Vagina (tissue), 2 donors: Measurements from ENCODE around the gene CDO1. TPM values are rescaled to one million over a fixed set of nuclear protein-coding genes. Genes with fewer than 3 reads are reported as not detected.

Source experiments
- DNase-seq, 2 donors: peaks; one replicate each; pipeline ENCODE4 v3.0.0-alpha.2; 2017; ENCODE audit errors: extremely low spot score in 2 of 2
- H3K27ac ChIP-seq: fragments of 200-600 bp; sonication (generic); one replicate; pipeline ENCODE4 v1.5.1; 2019
- H3K27me3 ChIP-seq: fragments of 200-600 bp; sonication (generic); one replicate; pipeline ENCODE4 v1.5.1; 2019
- H3K36me3 ChIP-seq, 2 donors: fragments of 200-600 bp; sonication (generic); one replicate each; pipeline ENCODE4 v1.5.1; 2017 to 2019
- H3K4me1 ChIP-seq: fragments of 200-600 bp; sonication (generic); one replicate; pipeline ENCODE4 v1.5.1; 2019
- H3K4me3 ChIP-seq, 2 donors: fragments of 200-600 bp; sonication (generic); 1 replicate in 1 of 2; 2 replicates in 1 of 2; pipeline ENCODE4 v1.5.1; 2016 to 2019
- H3K9me3 ChIP-seq: fragments of 200-600 bp; sonication (generic); one replicate; pipeline ENCODE4 v1.5.1; 2019
- POLR2A ChIP-seq, 2 donors: fragments of 450-650 bp; IDR thresholded peaks; one replicate each; pipeline ENCODE4 v1.6.1; 2017; ENCODE audit warnings: antibody characterized with exemption in 2 of 2, mild to moderate bottlenecking in 2 of 2, moderate library complexity in 2 of 2
- POLR2AphosphoS5 ChIP-seq, 2 donors: sonication (generic); formaldehyde crosslinking; IDR thresholded peaks; one replicate each; pipeline ENCODE4 v1.9.0; 2017; ENCODE audit warnings: antibody characterized with exemption in 2 of 2, mild to moderate bottlenecking in 2 of 2, low read depth in 1 of 2; ENCODE audit not compliant: insufficient read depth in 1 of 2
- intact Hi-C: fragments of 100-400 bp; cut with DNase I; formaldehyde crosslinking; loops from one replicate; pipeline ENCODE4 v1.15.1; 2023
- total RNA-seq: library from RNA; depleted of rRNA; stranded (reverse); fragments of >200 nt; gene quantifications from one replicate; pipeline ENCODE4 v1.2.3, GENCODE V29; 2016
- TF ChIP-seq, protein P1 (sequence below), 3 experiments: fragments of 450-650 bp in 2 of 3; fragments of 200-600 bp in 1 of 3; sonication (generic) in 1 of 3; IDR thresholded peaks; one replicate each; pipeline ENCODE4 v1.5.1; 2017 to 2019; ENCODE audit warnings: antibody characterized with exemption in 3 of 3, mild to moderate bottlenecking in 2 of 3, moderate library complexity in 2 of 3

Gene CDO1
- total RNA-seq, 1 donor from 2014 or later = 16.0 TPM

GRCh38 chr5:115806986-115807653, 9.3 kb downstream of the CDO1 start:
- Histone ChIP-seq H3K4me3 (no peak overlapping the region), H3K9me3 (no peaks in the 10 kb centered on the region), H3K4me1 (no peaks in the 10 kb centered on the region), H3K27ac (no peak overlapping the region), H3K36me3 (no peaks in the 10 kb centered on the region), H3K27me3 (no peaks in the 10 kb centered on the region)
- no peak for DNase-seq
- intact Hi-C loops = no loop called here
- TF ChIP-seq POLR2A (IDR thresholded peaks at IDR 0.05) (no peak), POLR2AphosphoS5 (IDR thresholded peaks at IDR 0.05; ENCODE audit: insufficient read depth in 1 of 2, low read depth in 1 of 2) (no peak)
- TF ChIP-seq, protein P1, sequence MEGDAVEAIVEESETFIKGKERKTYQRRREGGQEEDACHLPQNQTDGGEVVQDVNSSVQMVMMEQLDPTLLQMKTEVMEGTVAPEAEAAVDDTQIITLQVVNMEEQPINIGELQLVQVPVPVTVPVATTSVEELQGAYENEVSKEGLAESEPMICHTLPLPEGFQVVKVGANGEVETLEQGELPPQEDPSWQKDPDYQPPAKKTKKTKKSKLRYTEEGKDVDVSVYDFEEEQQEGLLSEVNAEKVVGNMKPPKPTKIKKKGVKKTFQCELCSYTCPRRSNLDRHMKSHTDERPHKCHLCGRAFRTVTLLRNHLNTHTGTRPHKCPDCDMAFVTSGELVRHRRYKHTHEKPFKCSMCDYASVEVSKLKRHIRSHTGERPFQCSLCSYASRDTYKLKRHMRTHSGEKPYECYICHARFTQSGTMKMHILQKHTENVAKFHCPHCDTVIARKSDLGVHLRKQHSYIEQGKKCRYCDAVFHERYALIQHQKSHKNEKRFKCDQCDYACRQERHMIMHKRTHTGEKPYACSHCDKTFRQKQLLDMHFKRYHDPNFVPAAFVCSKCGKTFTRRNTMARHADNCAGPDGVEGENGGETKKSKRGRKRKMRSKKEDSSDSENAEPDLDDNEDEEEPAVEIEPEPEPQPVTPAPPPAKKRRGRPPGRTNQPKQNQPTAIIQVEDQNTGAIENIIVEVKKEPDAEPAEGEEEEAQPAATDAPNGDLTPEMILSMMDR (IDR thresholded peaks at IDR 0.05) = no peak

DNA sequence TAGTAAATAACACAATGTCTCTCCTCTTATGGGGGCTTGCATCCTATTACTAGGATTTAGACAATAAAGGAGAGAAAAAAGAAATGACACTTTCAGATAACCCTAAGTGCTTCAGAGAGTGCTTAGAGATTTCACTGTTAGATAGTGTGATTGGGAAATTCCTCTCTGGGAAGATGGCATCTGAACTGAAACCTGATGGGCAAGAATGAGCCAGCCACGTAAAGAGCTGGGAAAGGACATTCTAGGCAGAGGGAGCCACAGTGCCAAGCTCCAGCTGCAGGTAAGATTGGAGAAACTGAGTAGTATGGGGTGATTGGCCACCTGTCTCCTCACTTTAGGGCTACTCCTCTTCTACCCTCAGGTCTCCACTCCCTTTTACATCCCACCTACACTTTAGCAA, 14.5 kb downstream of the CDO1 start:
- TF ChIP-seq POLR2AphosphoS5 (IDR thresholded peaks at IDR 0.05; ENCODE audit: insufficient read depth in 1 of 2, low read depth in 1 of 2) (no peak), POLR2A (IDR thresholded peaks at IDR 0.05) (no peak)
- TF ChIP-seq, protein P1 (IDR thresholded peaks at IDR 0.05) = no peak
- no peak for DNase-seq
- H3K27me3 ChIP-seq = no peaks in the 10 kb centered on the region
- intact Hi-C loops = no loop called here
- H3K4me1 ChIP-seq = no peaks in the 10 kb centered on the region
- no peak overlapping the region for H3K27ac ChIP-seq
- H3K9me3 ChIP-seq = no peaks in the 10 kb centered on the region
- no peaks in the 10 kb centered on the region for H3K36me3 ChIP-seq
- no peak overlapping the region for H3K4me3 ChIP-seq

DNA sequence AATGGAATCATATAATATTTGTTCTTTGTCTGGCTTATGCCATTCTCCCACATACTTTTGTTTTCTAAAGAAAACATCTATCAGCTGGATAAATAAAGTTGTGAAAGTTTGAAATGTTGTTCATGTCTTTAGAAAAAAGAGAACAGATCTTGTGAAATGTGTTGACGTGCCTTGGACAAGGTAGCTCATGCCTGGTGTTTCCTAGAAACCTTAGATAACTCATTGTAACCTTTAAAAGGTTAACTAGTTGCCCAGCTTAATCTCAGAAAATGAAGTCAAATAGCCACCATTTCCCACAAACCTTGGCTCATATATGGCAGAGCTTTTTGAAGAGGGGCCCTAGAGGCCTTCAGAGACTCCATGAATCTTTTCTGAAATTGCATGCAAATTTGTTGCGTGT, 15.3 kb downstream of the CDO1 start:
- Histone ChIP-seq H3K4me1 (no peaks in the 10 kb centered on the region), H3K4me3 (no peak overlapping the region), H3K36me3 (no peaks in the 10 kb centered on the region), H3K9me3 (no peaks in the 10 kb centered on the region), H3K27me3 (no peaks in the 10 kb centered on the region), H3K27ac (no peak overlapping the region)
- DNase-seq = no peak
- intact Hi-C loops = no loop called here
- no peak for TF ChIP-seq POLR2AphosphoS5 (IDR thresholded peaks at IDR 0.05; ENCODE audit: insufficient read depth in 1 of 2, low read depth in 1 of 2)
- TF ChIP-seq, protein P1 (IDR thresholded peaks at IDR 0.05) = no peak
- no peak for TF ChIP-seq POLR2A (IDR thresholded peaks at IDR 0.05)

- H3K9me3 ChIP-seq = no peaks in the 10 kb centered on the region
- H3K4me3 ChIP-seq = no peak overlapping the region
- TF ChIP-seq POLR2A (IDR thresholded peaks at IDR 0.05) = no peak
- TF ChIP-seq, protein P1 (IDR thresholded peaks at IDR 0.05) = no peak
- no peak for TF ChIP-seq POLR2AphosphoS5 (IDR thresholded peaks at IDR 0.05; ENCODE audit: insufficient read depth in 1 of 2, low read depth in 1 of 2)
- H3K4me1 ChIP-seq = no peaks in the 10 kb centered on the region
- intact Hi-C loops = no loop called here
- DNase-seq = no peak
- H3K36me3 ChIP-seq = no peaks in the 10 kb centered on the region
- H3K27me3 ChIP-seq = no peaks in the 10 kb centered on the region
- no peak overlapping the region for H3K27ac ChIP-seq
Measured at GRCh38 chr5:115800108-115800507, 16.4 kb downstream of the CDO1 start.

- H3K4me1 ChIP-seq = no peaks in the 10 kb centered on the region
- DNase-seq = no peak
- no peak overlapping the region for H3K27ac ChIP-seq
- TF ChIP-seq POLR2A (IDR thresholded peaks at IDR 0.05) (no peak), POLR2AphosphoS5 (IDR thresholded peaks at IDR 0.05; ENCODE audit: insufficient read depth in 1 of 2, low read depth in 1 of 2) (no peak)
- TF ChIP-seq, protein P1 (IDR thresholded peaks at IDR 0.05) = no peak
- H3K4me3 ChIP-seq = no peak overlapping the region
- H3K27me3 ChIP-seq = no peaks in the 10 kb centered on the region
- intact Hi-C loops = no loop called here
- no peaks in the 10 kb centered on the region for H3K36me3 ChIP-seq
- no peaks in the 10 kb centered on the region for H3K9me3 ChIP-seq
Measured at GRCh38 chr5:115798252-115798651, 18.2 kb downstream of the CDO1 start.
